ENCODE measurements around the gene RHBDL1. TPM values are rescaled to one million over a fixed set of nuclear protein-coding genes. Genes with fewer than 3 reads are reported as not detected.

The RHBDL1 gene
- total and polyA plus RNA-seq, 2 of the 8 experiments (the other 6 are each of a cell fraction or from before 2014, with no cell fraction given): 4.0 to 8.1 TPM

GRCh38 chr16:676913-677312, 1.4 kb downstream of the RHBDL1 start:
- FAIRE-seq: no peak
- no peak overlapping the region for H3K27ac ChIP-seq (ENCODE audit: low read depth, low read length)
- DNase-seq (ENCODE audit: low read depth in 1 of 2, low spot score in 2 of 2): peak in 1 of 2 experiments; percentile 63
- peaks cover 15% of the 10 kb centered on the region for H3K23me2 ChIP-seq (ENCODE audit: low read depth, low read length)
- H4K5ac ChIP-seq (ENCODE audit: insufficient read length, low read depth, low read length): no peak overlapping the region
- peak overlapping the region; percentile 46; the same call in 1 of the 2 replicates for H2BK15ac ChIP-seq (ENCODE audit: low read length)
- H3K4me2 ChIP-seq (ENCODE audit: insufficient read depth in 1 of 2, low read depth in 2 of 2, low read length in 2 of 2): peak overlapping the region; percentile 11 to 52
- H3K4me3 ChIP-seq (ENCODE audit: extremely low read depth in 1 of 4, insufficient read depth in 2 of 4, low read depth in 3 of 4, low read length in 4 of 4): 0 out of 8 replicates have a peak overlapping the region, but pooled peaks of 1 of the 4 experiments have one; percentile 8
- peaks cover 11 to 22% (median 16%) of the 10 kb centered on the region in 4 experiments for H3K36me3 ChIP-seq (ENCODE audit: control insufficient read depth in 2 of 4, insufficient read depth in 4 of 4, low read length in 3 of 4)
- no peak overlapping the region for H2AFZ ChIP-seq (ENCODE audit: low read length)
- peak overlapping the region; percentile 48; the same call in 1 of the 2 replicates for H3K18ac ChIP-seq (ENCODE audit: extremely low read depth, low read length)
- H3K56ac ChIP-seq (replicated peaks; ENCODE audit: insufficient read length, low read depth, low read length): no peak overlapping the region
- H2AK5ac ChIP-seq (ENCODE audit: low read depth, low read length): peak overlapping the region; percentile 75; the same call in 1 of the 2 replicates
- no peak overlapping the region for H3K4ac ChIP-seq (replicated peaks; ENCODE audit: insufficient read length, low read depth, low read length)
- H3K9me3 ChIP-seq (ENCODE audit: insufficient read depth in 2 of 2, low read depth in 1 of 2, low read length in 1 of 2): no peaks in the 10 kb centered on the region
- H3K9ac ChIP-seq (replicated peaks in 1 of 4; ENCODE audit: extremely low read depth in 1 of 4, low read depth in 3 of 4, low read length in 3 of 4): no peak overlapping the region
- peaks cover 0 to 10% of the 10 kb centered on the region in 2 experiments; a peak in 1 of 4 replicates for H3K79me2 ChIP-seq (ENCODE audit: control insufficient read depth in 1 of 2, insufficient read depth in 2 of 2, low read length in 2 of 2)
- no peak overlapping the region; the same call in 1 of the 2 replicates for H2BK20ac ChIP-seq (ENCODE audit: low read length)
- peak overlapping the region; percentile 73 for H4K91ac ChIP-seq (replicated peaks; ENCODE audit: insufficient read length, low read length)
- peak overlapping the region; percentile 80; the same call in 1 of the 2 replicates for H4K8ac ChIP-seq (ENCODE audit: extremely low read depth, insufficient read depth, low read length)
- 83% methylated on average over 22 of the region's 23 CpGs; no CpG with 5 or more reads in 1 of the 2 experiments for WGBS, 2 experiments (ENCODE audit: extremely low coverage in 1 of 2, insufficient coverage in 1 of 2, insufficient read length in 1 of 2, insufficient replicate concordance in 2 of 2, low coverage in 1 of 2, low lambda C conversion rate in 2 of 2, missing lambda C conversion rate in 1 of 2)
- H4K20me1 ChIP-seq (replicated peaks in 1 of 2; ENCODE audit: control insufficient read depth in 1 of 2, insufficient read depth in 2 of 2, low read length in 2 of 2): peaks cover 2 to 28% of the 10 kb centered on the region in 2 experiments
- peaks cover 6% of the 10 kb centered on the region; the same call in 1 of the 2 replicates for H3K79me1 ChIP-seq (ENCODE audit: low read depth, low read length)
- no peak overlapping the region for H3K14ac ChIP-seq (ENCODE audit: insufficient read length)
- H2BK12ac ChIP-seq (ENCODE audit: low read depth, low read length): peak overlapping the region; percentile 96; the same call in 1 of the 2 replicates
- ChIA-PET CTCF (ENCODE audit: partially characterized antibody) (interaction anchor here (1.7 to 12.0 kb wide), 4 partner anchors 9 to 94 kb away, joined by 4 to 75 read pairs (median 6); partner anchors contain the start of genes RHOT2 and WDR24), POLR2A (ENCODE audit: partially characterized antibody) (interaction anchor here (1.4 to 13.3 kb wide), 7 partner anchors 7 to 126 kb away, joined by 4 to 214 read pairs (median 14); partner anchors contain the start of genes CHTF18, JMJD8, RHOT2 and RPUSD1)
- peaks cover 0 to 37% (median 31%) of the 10 kb centered on the region in 4 experiments; a peak in 6 of 7 replicates for H3K4me1 ChIP-seq (replicated peaks in 1 of 4; ENCODE audit: control insufficient read depth in 3 of 4, insufficient read depth in 4 of 4, low read length in 3 of 4)
- no peak overlapping the region for H3K23ac ChIP-seq (ENCODE audit: insufficient read length)
- H3K27me3 ChIP-seq (replicated peaks in 1 of 4; ENCODE audit: control insufficient read depth in 3 of 4, extremely low read depth in 1 of 4, insufficient read depth in 3 of 4, low read length in 3 of 4): peaks cover 0 to 2% (median 0%) of the 10 kb centered on the region in 4 experiments; a peak in 2 of 7 replicates
- H2BK5ac ChIP-seq (ENCODE audit: low read depth, low read length): peak overlapping the region; percentile 26; the same call in 1 of the 2 replicates
- no peak overlapping the region for H2BK120ac ChIP-seq (replicated peaks; ENCODE audit: low read depth, low read length)
- TF ChIP-seq E2F6 (IDR thresholded peaks at IDR 0.05): no peak
- TF ChIP-seq RXRA (IDR thresholded peaks at IDR 0.05; ENCODE audit: insufficient read depth, low read depth, low read length): no peak
- TF ChIP-seq TAF7 (optimal IDR thresholded peaks at IDR 0.05; ENCODE audit: borderline replicate concordance, low read depth, low read length): no peak
- no peak for TF ChIP-seq YY1 (IDR thresholded peaks at IDR 0.05; ENCODE audit: low read depth, low read length)
- TF ChIP-seq JUN (IDR thresholded peaks at IDR 0.05; ENCODE audit: low read depth, low read length): no peak
- no peak for TF ChIP-seq EZH2 (IDR thresholded peaks at IDR 0.05; ENCODE audit: low read depth, low read length, severe bottlenecking)
- TF ChIP-seq HDAC6 (IDR thresholded peaks at IDR 0.05; ENCODE audit: low read depth, low read length): no peak
- TF ChIP-seq TBP (IDR thresholded peaks at IDR 0.05; ENCODE audit: low read depth, low read length): no peak
- TF ChIP-seq GABPA (IDR thresholded peaks at IDR 0.05; ENCODE audit: borderline replicate concordance, insufficient read depth, low read length): no peak
- no peak for TF ChIP-seq ATF2 (IDR thresholded peaks at IDR 0.05; ENCODE audit: low read length)
